Activated CD4-positive, alpha-beta T cell treated with anti-CD3 and anti-CD28 coated beads, Interleukin-2, amount 50 U/mL, for 16 hours (primary cell): ENCODE data around the gene NQO1.
A peak's percentile ranks its signal among the peaks of the same experiment; 100 is the strongest.
"Not testable (repeated sequence)": the region's sequence is repeated elsewhere in the genome, so short reads cannot be mapped to it uniquely, and the experiment has no call there.

ENCODE experiments used
- DNase-seq: peaks from one replicate; pipeline ENCODE4 v3.0.0-alpha.2; 2020

Gene NQO1

DNA sequence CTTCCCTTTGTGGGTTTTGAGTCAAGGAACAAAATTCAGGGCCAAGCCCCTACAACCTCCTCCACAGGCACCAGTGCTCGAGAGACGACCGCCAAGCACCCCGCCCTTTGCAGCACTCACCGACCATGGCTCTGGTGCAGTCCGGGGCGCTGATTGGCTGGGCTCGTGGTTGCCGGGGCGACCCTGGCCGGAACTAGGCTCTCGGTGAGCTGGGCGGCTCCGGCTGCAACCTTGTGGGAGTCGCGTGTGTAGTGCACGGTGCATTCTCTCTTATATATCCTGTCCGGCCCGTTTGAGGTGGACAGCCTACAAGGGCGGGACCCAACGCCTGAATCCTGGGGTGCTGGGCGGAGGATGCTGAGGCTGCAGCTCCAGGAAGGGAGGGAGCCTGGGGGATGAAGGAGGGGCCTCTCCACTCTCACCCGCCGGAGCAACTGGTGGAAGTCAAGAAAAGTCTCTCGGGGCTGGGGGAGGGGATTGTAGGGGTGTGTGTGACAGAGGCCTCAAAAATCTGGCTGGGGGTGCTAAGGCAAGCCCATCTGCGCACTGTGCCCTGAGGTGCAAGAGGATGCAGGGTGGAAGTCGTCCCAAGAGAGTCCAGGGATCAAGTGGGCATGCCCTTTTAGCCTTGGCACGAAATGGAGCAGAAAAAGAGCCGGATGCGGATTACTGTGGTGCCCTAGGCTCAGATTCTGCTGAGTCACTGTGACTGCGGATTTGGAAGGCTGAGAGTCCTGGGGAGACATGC, at the start of gene NQO1:
Gene NQO1, minus strand, starts transcription at position 248 of the 748 bp plus-strand sequence. Its CDS starts 121 bp downstream, at position 127.
- DNase-seq, result peak; percentile 97

DNA sequence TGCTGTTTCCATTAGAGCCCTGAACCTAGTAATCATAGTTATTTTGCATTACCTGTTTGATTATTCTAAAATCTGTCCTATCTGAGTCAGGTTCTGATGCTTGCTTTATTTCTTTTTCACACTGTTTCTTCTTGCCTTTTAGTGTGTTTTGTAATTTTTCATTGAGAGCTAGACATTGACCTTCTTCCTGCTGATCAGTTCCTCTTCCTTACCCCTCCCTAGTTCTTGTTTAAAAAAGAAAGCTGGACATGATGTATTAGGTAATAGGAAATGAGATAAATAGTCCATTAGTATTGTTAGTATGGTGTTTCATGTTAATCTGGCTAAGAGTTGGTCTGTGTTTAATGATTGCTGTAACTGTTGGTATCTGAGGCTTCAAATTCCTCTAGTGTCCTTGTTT, 49.2 kb upstream of the NQO1 start:
- no peak for DNase-seq

DNA sequence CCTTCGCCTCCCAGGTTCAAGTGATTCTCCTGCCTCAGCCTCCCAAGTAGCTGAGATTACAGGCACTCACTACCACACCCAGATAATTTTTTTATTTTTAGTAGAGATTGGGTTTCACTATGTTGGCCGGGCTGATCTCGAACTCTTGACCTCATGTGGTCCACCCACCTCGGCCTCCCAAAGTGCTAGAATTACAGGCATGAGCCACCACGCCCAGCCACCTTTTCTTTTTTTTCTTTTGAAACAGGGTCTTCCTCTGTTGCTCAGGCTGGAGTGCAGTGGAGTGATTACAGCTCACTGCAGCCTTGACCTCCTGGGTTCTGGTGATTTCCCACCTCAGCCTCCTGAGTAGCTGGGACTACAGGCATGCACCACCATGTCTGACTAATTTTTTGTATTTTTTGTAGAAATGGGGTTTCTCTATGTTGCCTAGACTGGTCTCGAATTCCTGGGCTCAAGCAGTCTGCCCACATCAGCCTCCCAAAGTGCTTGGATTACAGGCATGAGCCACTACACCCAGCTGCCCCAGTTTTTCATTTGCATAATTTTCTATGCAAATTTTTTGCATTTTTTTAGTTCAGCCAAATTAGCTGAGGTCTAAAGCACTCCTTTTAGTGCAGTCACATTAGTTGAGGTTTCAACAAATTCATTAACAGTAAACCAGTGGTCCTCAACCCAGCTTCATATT, 47.0 kb upstream of the NQO1 start:
- no peak for DNase-seq

DNA sequence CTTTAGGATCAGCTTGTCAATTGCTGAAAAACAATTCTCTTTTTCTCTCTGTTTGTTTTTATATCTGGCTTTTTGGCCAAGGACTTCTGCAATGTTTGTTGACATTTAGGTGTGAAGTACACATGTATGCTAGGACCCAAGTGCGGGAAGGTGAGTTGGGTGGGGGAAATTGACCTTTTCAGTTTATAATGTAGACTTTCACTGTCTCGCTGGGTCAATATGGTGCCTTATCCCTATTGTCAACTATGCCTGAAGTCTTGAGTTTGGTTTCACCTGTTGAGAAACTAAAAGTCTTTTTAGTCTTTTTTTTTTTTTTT, 45.2 kb upstream of the NQO1 start:
- DNase-seq, result no peak

DNA sequence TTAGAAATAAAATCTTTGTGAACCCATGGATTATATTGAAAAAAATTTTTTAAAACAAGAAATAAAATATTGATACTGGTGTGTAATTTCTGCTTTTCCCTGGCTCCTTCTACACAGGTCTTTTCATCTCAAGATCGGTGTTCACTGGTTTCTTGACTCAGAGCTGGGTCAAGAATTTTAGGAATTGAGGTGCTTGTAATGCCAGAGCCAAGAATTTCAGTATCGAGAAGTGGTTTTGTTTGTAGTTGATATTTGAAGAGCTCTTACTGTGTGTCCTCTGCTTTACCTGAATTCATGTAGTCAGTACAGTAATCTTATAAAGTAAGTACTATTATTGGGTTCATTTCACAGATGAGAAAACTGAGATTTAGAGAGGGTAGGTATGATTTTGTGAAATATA, 43.0 kb upstream of the NQO1 start:
- DNase-seq, result no peak

DNA sequence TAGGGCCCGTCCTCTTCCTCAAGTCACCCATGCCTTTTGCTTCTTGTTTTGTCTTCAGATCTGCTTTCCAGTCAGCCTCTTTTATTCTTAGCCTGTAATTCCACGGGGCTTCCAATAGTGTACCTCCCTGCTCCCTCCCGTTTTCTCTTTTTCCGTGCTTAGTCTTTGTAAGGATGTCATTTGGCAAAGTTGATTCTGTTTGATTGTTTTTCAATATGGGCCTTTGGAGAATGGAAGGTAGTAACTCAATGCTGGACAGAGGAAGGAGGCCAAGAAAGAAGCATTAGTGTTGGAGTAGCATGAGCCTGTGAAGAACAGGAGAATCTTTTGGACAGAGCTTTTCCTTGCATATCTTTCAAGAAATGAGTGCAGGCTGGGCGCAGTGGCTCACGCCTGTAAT, 42.3 kb upstream of the NQO1 start:
- no peak for DNase-seq

DNA sequence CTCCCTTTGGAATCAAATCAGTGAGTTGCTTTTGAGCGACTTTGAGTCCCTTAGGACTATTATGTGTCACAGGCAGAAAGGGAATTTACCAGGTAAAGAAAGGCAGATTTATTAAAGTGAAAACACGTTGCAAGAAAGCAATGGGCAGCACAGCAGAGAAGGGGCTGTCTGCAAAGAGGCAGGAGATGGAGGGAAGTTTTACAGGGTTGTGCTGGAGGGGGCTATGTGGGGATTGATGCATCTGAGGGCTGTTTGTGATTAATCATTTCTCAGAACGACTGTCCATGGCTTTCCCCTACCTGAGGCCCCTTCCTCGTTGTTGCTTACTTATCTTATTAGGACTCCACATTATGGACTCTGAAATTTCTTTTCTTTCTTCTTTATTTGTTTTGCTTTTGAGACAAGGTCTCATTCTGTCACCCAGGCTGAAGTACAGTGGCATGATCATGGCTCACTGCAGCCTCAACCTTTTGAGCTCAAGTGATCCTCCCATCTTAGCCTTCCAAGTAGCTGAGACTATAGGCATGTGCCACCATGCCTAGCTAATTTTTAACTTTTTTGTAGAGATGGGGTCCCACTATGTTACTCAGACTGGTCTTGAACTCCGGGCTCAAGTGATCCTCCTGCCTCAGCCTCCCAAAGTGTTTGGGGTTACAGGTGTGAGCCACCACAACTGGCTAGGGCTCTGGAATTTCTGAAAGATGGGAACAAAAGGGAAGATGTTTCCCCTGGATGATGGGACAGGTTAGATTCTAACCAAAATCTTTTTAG, 41.3 kb upstream of the NQO1 start:
- no peak for DNase-seq

DNA sequence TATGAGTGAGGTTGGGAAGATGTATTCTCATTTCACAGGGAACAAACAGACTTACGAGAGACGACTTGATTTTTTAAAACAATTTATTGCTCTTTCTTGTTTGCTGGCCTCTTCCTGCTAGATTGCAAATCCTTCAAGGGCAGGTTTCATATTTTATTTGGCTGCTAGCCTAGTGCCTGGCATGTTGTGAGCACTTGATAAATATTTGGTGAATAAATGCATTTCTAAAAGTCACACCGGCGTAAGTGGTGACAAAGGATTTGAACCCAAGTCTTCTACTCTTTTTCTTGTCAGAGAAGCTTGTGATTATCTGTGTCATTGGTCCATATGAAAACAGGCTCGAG, 37.2 kb upstream of the NQO1 start:
- no peak for DNase-seq

DNA sequence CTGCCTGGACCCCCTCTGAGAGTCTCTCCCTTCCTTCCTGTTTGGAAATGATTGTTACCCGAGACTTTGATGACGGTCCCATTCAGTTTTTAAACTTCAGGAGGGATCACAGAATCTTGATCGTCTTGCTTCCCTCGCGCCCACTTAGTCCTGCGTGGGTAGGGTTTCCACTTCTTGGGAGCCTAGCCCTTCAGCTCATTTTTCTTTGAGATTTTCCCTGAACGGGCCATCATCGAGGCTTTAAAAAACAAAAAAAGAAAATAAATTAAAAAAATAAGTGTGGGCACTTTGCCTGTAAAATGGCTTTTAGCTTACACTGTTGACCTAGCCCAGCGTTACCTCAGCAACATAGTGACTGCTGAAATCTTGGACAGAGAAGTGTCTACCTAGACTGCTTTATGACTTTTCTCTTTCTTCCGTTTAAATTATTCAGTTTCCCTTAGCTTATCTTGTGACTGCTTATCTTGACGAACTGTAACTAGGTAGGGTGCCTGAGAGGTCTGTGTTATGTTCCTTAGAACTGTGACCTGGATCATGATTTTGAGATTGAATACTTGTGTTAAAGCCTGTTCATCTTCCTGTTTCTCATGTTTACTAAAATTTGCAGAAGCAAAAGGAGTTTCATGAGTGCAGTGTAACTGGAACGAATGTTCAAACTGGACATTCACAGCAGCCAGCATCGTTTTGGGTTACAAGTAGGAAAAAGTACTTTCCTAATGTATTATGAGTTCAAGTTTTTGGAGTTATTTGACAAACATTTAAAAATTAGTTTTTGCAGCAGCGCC, 36.6 kb upstream of the NQO1 start:
- DNase-seq, result no peak

DNA sequence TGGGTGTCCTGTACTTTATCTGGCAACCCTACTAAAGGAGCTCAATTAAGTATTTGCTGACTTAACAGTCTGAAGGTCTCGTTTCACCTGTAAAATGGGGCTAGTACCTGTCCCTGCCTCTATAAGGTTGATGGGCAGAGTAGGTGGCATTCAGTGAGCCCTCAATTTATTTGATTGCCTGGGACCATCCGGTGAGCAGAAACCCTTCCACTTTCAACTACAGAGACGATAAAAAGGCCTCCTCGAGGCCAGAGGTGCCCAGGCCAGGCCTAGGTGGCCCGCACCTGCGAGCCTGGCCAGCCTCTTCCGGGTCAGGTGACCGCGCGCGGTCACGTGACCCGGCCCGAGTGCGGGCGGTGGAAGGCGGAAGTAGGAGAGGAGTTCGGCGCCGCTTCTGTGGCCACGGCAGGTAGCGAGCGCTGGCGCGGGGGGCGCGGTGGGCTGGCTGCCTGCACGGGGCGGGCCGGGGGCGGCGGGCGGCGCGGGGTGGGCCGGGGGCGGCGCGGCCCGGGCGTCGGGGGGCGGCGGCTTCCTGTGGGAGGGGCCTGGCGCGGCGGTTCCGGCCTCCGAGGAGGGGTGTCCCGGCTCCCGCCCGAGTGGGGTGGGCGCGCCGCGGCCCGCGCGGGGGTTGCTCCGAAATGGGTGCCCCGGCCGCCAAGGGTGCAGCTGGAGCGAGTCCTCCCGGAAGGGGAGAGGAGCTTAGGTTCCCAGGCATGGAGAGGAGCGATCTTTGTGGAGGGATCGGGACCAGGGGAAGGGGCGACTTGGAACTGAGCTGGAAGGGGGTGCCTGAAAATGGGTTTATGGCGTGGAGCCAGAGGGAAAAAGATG, 35.8 kb upstream of the NQO1 start, which contains the start of gene WWP2:
Gene WWP2, plus strand, starts transcription at position 350 of the 831 bp plus-strand sequence. CDS start 24,679 bp downstream, outside the sequence.
- DNase-seq, result peak; percentile 79

DNA sequence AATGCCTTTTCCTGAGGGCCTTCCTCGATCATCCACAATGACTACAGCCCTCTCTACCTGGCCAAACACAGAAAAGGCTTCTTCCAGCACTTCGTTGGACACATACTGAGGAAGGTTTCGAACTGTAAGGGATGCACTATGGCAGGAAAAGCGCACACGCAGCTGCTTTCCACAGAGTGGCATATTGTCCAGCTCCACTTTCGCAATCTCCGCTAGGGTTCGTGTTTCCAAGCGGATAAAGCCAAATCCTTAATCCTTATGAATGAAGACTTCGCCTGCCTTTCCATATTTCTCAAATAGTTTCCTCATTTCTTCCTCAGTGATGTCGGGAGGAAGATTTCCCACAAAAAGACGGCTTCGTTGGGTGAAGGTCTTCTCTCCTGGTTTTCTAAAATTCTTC, 31.0 kb upstream of the NQO1 start:
- DNase-seq, result not testable (repeated sequence)

DNA sequence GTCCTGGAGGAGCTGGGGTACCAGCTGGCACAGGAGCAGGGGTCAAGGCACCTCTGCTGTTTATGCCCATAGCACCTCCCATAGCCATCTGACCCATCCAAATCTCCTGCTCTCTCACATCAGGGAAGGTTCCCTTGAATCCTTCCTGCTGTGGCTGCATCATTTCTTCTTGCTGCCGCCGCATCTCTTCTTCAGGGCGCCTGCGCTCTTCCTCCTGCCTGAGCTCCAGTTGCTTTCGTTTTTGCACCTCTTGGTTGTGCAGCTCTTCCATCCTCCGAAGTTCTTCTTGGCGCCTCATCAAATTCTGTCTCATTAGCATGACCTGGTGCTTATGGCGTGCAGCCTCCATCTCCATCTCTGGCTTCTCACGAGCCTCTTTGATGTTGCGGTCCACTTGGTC, 30.3 kb upstream of the NQO1 start:
- DNase-seq, result no peak

DNA sequence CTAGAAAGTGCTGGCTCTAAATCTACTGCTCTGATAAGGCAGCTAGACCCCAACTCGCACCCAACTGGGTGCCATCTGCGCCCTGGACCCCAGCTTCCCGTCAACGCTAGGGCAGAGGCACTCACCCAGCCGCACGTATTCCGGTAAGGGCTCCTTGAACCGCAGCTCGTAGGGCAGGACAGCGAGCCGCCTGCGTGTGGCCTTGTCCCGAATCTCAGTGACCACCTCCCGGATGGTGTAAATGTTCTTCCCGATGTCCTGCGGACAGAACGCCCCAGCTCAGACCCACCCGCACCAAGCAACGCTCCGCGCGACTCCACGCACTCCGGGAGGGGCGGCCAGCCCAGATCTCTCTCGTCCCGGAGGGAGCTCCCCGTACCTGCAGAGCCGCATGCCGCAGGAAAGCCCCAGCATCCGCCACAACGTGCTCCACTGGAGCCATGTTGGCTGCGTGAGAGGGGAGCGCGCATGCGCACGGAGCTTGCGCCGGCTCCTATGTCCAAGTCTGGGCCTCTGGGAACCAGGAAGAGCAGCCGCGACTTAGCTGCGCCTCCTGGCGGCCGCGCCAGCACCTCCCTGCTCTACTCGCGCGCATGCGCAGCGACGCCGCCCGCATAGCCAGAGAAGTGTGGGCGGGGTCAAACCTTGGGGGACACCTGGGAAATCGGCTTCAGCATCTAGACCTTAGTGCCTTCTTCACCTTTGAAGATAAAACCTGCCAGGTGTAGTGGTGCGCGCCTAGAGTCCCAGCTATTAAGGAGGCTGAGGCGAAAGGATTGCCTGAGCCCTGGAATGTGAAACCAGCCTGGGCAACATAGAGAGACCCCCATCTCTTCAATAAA, 28.3 kb upstream of the NQO1 start, which contains the start of gene NOB1:
Gene NOB1, minus strand, starts transcription at position 458 of the 842 bp plus-strand sequence. Its CDS starts 16 bp downstream, at position 442.
- peak; percentile 98 for DNase-seq

DNA sequence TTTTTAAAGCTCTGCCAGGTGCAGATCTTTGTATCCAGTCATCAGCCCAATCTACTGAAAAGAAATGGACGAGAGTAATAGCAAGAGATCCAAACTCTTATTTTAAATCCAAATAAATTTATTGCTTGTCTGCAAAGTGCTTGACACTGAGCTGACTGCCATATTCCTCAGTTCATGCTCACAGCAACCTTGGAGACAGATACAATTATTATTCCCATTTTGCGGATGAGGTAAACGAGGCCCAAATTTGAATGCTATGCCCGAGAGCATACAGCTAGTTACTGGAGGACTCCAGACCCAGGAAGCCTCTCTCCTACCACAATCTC, 27.7 kb upstream of the NQO1 start:
- no peak for DNase-seq

DNA sequence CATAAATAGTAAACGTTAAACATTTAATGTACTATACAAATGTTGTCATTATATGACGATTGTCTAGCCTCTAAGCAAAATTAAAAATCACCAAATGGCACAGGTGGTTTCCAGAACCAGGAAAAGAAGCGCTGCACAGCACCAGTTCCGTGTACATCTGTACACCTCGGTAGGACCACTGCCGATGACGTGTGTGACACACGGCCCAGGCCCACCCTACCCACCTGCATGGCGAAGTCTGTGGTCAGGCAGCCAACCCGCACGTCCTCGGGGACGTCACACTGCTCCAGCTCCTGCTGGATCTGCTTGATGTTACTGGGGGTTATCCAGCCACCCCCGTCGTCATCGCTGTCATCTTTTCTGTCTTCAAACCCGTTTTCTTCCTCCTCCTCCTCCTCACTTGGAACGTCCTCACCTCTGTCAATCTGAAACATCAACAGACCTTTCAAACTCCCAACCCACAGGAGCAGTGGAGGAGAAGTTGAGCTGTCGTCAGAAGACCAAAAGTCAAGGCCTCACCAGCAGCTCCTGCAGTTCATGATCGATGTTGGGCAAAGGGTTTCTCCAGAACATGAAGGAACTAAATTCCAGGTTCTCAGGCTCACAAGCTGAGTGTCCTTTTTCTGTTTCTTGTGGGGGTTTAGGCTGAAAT, 22.5 kb upstream of the NQO1 start:
- no peak for DNase-seq

DNA sequence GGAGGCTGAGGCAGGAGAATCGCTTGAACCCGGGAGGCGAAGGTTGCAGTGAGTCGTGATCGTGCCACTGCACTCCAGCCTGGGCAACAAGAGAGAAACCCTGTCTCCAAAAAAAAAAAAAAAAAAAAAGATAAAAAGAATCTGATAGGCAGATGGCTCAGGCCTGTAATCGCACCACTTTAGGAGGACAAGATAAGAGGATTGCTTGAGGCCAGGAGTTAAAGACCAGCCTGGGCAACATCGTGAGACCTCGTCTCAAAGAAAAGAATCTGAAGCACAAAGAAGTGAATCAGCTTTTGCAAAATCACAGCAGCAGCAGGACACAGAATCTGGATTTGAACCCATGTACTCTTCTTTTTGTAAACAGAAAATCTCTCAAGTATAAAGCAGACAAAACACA, 20.8 kb upstream of the NQO1 start:
- no peak for DNase-seq

DNA sequence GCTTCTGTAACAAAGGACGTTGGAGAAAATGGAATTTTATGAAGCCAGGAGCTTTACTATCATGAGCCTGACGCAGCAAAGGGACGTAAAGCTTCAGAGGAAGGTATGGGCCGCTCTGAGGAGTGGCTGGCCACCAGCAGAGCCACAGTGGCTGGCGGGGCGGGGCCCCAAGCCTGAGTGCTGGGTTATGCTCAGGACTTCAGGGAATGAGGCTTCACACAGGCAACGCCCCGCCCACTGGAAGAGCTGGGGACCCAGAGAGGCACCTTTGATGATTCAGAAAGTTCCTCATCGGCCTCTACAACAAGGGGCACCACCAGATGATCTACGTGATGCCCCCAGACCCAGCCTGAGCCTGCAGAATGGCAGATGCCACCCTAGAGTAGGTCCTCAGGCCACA, 19.6 kb upstream of the NQO1 start:
- no peak for DNase-seq

DNA sequence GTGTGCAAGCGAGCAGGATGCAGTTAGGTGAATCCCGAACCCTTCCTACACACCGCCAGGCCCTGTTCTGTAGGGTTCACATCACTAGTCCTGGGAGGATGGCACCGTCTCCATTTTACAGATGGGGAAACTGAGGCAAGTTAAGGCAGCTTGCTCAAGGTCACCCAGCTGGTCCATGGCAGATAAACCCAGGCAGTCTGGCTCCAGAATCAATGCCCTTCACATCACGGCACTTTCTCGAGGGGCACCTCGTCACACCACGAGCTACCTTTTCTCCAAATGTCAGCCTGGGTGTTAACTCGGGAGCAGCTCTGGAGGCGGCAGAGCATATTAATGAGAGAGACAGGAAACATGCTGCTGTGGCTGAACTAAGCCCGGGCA, 18.9 kb upstream of the NQO1 start:
- DNase-seq, result no peak

DNA sequence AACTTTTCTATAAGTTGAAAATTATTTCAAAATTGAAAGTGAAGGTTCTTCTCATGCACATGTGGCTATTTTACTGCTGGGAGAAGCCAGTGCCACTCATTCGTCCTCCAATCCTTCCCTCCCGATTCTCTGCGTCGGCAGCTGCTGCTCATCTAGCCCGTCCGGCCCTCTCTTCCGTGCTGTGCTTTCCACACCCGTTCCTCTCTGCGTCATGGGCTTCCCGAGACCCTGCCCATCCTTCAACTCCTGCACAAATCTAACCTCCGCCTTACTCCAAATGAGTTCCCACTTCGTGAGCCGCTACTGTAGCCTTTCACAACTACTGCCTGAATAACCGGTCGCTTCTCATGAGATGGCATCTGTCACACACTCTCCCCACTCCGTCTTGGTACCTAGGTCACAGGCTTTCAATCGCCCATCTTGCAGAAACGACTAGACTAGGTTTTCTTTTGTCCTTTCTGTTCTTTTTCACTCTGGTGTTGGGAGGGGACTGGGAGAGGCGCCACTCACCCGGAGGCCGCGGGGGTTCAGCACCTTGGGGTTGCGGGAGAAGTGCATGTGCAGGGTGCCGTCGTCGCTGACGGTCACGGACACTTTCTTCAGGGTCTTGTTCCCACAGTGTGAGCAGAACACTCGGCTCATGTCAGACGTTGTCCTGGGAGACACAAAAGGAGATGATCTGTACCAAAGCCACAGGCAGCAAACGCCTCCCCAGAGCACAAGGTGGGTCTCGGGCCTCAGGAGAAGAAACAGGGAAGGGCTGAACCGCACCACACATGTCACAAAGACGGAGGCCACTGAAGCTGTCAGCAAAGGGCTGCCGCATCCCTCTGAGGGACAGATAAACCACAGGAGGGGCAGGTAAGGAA, 18.2 kb upstream of the NQO1 start:
- DNase-seq, result no peak
